Sigmoid colon (tissue), 7 donors: Measurements from ENCODE around the gene SUSD4. TPM values are rescaled to one million over a fixed set of nuclear protein-coding genes. Genes with fewer than 3 reads are reported as not detected.

Source experiments
- DNase-seq: peaks from one replicate; pipeline ENCODE4 v3.0.0-alpha.2; 2019
- H3K27ac ChIP-seq, 4 donors: fragments of 200-600 bp; sonication (generic); one replicate each; pipeline ENCODE4 v1.5.1; 2016 to 2019; ENCODE audit warnings: mild to moderate bottlenecking in 1 of 4
- H3K27me3 ChIP-seq, 3 donors: fragments of 200-600 bp; sonication (generic); one replicate each; pipeline ENCODE4 v1.5.1; 2019; ENCODE audit warnings: mild to moderate bottlenecking in 1 of 3
- H3K36me3 ChIP-seq, 4 donors: fragments of 200-600 bp; sonication (generic); one replicate each; pipeline ENCODE4 v1.5.1; 2016 to 2019
- H3K4me1 ChIP-seq, 4 donors: fragments of 200-600 bp; sonication (generic); one replicate each; pipeline ENCODE4 v1.5.1; 2017 to 2019
- H3K4me3 ChIP-seq, 4 donors: fragments of 200-600 bp; sonication (generic); one replicate each; pipeline ENCODE4 v1.5.1; 2017 to 2019; ENCODE audit warnings: mild to moderate bottlenecking in 2 of 4, moderate library complexity in 1 of 4
- H3K9me3 ChIP-seq, 4 donors: fragments of 200-600 bp in 3 of 4; sonication (generic) in 3 of 4; one replicate each; pipeline versions ENCODE4 v1.5.1 to v1.6.1; 2013 to 2019
- CTCF ChIP-seq, 4 experiments: fragments of 450-650 bp in 3 of 4; fragments of 200-600 bp in 1 of 4; IDR thresholded peaks; one replicate each; pipeline ENCODE4 v1.5.1; 2016 to 2019; ENCODE audit warnings: antibody characterized with exemption in 4 of 4, mild to moderate bottlenecking in 3 of 4, moderate library complexity in 2 of 4
- EP300 ChIP-seq, 4 donors: sonication (generic); formaldehyde crosslinking; IDR thresholded peaks; one replicate each; pipeline ENCODE4 v1.6.1; 2017; ENCODE audit warnings: antibody characterized with exemption in 4 of 4
- POLR2A ChIP-seq, 2 donors: fragments of 450-650 bp; IDR thresholded peaks; one replicate each; pipeline ENCODE4 v1.6.1; 2016; ENCODE audit warnings: antibody characterized with exemption in 2 of 2, mild to moderate bottlenecking in 2 of 2, moderate library complexity in 2 of 2
- POLR2AphosphoS5 ChIP-seq, 4 donors: sonication (generic); formaldehyde crosslinking; IDR thresholded peaks; one replicate each; pipeline ENCODE4 v1.6.1; 2017; ENCODE audit warnings: antibody characterized with exemption in 4 of 4
- WGBS, 2 donors: extraction: QIAGEN DNeasy Blood & Tissue Kit; methylation state at CpG; one replicate each; pipeline ENCODE4 v1.1.7; 2013; 5-methylcytosine and 5-hydroxymethylcytosine counted together
- intact Hi-C: fragments of 100-400 bp; cut with DNase I; formaldehyde crosslinking; loops from one replicate; pipeline ENCODE4 v1.15.1; 2023
- polyA plus RNA-seq, 3 donors: library from polyadenylated mRNA; stranded (reverse); fragments of 200-250 nt; gene quantifications; one replicate each; pipeline ENCODE4 v1.2.3, GENCODE V29; 2013
- total RNA-seq, 4 donors: library from RNA; depleted of rRNA; stranded (reverse); fragments of >200 nt; gene quantifications; one replicate each; pipeline ENCODE4 v1.1.0, GENCODE V29; 2016
- donor health status: healthy with polysubstance abuse.
- donor health status: Bipolar disorder and iron deficiency.
- donor health status: healthy.

Gene SUSD4
- total and polyA plus RNA-seq, 7 donors = 0.57 to 3.9 (median 0.82) TPM; not detected in 1

DNA sequence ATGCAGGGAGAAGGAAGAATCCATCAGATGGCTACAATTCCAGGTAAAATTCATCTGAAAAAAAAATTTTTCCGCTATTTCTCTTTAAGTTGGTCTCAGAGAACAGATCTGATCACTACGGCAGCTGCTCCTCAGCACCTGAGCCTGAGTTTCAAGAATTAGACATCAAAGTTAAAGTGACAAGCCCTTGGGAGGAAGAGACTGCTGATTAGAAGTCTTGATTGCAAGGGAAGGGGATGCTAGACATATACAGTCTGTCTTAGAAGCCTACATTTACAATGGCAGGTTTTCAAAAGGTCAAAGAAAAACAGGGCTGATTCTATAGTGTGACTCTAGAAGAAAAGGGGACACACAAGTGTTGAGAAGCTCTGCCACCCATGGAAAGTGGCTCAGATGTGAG is 48.3 kb downstream of the SUSD4 start:
- H3K9me3 ChIP-seq = no peaks in the 10 kb centered on the region
- peaks cover 0 to 3% (median 0%) of the 10 kb centered on the region in 4 donors for H3K4me1 ChIP-seq
- WGBS, 2 donors = 59 to 94% methylated on average over 2 of the region's 2 CpGs
- TF ChIP-seq POLR2AphosphoS5 (IDR thresholded peaks at IDR 0.05) (no peak), POLR2A (IDR thresholded peaks at IDR 0.05) (no peak), CTCF (IDR thresholded peaks at IDR 0.05) (no peak), EP300 (IDR thresholded peaks at IDR 0.05) (no peak)
- H3K36me3 ChIP-seq = no peaks in the 10 kb centered on the region
- no peaks in the 10 kb centered on the region for H3K27me3 ChIP-seq
- no peak overlapping the region for H3K27ac ChIP-seq
- intact Hi-C loops = no loop called here
- no peak overlapping the region for H3K4me3 ChIP-seq
- no peak for DNase-seq

GRCh38 chr1:223313415-223313754 is 50.6 kb downstream of the SUSD4 start:
- no peaks in the 10 kb centered on the region for H3K27me3 ChIP-seq
- intact Hi-C loops = no loop called here
- no peaks in the 10 kb centered on the region for H3K36me3 ChIP-seq
- H3K4me1 ChIP-seq = peaks cover 0 to 3% (median 0%) of the 10 kb centered on the region in 4 donors
- DNase-seq = no peak
- H3K4me3 ChIP-seq = no peak overlapping the region
- H3K9me3 ChIP-seq = no peaks in the 10 kb centered on the region
- H3K27ac ChIP-seq = no peak overlapping the region
- TF ChIP-seq EP300 (IDR thresholded peaks at IDR 0.05) (no peak), POLR2A (IDR thresholded peaks at IDR 0.05) (no peak), CTCF (IDR thresholded peaks at IDR 0.05) (no peak), POLR2AphosphoS5 (IDR thresholded peaks at IDR 0.05) (no peak)

DNA sequence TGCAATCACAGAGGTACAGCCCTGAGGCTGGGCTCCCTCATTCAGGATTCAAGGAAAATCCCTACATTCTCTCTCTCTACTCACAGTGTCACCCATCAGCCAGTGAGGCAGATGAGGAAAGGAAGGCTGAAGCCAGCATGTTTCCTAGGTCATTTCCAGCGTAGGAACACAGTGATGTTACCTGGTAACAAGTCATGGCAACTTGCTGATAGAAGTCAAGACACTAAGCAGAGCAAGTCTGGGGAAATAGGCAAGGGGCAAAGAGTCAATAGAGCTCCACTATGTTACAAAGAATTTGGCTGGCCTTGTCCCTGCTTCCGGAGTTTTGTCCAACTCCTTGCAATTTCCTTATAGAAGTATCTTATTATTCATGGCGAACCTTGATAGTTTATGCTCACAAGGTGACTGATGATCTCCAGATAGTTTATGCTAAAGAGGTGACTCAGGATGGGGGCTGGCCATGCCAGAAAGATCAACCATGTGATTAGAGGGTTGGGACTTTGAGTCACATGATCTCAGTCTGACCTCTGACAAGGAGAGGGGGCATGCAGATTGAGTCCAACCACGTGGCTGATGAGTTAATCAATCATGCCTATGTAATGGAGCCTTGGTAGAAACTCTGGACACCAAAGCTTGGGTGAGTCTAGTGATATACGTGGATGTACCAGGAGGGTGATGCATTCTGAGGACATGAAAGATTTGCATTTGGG is 51.1 kb downstream of the SUSD4 start:
- intact Hi-C loops = no loop called here
- H3K27ac ChIP-seq = no peak overlapping the region

DNA sequence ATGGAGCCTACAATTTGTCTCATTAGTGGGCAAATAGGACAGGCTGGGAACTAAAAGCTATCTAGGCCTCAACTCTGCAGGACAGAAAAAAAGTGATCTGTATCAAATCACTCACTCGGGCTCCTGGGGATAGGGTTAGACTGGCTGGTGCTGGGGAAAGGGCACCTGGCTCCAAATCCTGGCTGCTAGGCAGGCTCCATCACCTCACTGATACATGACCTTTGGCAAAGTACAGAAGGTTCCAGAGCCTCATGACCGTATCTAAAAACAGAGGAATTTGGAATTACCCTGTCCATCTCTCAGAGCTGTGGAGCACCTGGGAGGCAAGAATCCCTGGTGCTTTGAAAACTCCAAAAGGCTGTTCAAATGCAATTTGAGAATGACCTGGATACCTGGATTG is 51.7 kb downstream of the SUSD4 start:
- H3K36me3 ChIP-seq = no peaks in the 10 kb centered on the region
- no peaks in the 10 kb centered on the region for H3K9me3 ChIP-seq
- no peak for TF ChIP-seq POLR2A (IDR thresholded peaks at IDR 0.05)
- no peak for TF ChIP-seq POLR2AphosphoS5 (IDR thresholded peaks at IDR 0.05)
- no peak for TF ChIP-seq CTCF (IDR thresholded peaks at IDR 0.05)
- no peak for TF ChIP-seq EP300 (IDR thresholded peaks at IDR 0.05)
- H3K27me3 ChIP-seq = no peaks in the 10 kb centered on the region
- H3K4me1 ChIP-seq = peaks cover 0 to 3% (median 0%) of the 10 kb centered on the region in 4 donors
- H3K27ac ChIP-seq = no peak overlapping the region
- no peak overlapping the region for H3K4me3 ChIP-seq
- intact Hi-C loops = no loop called here
- no peak for DNase-seq
- WGBS, 2 donors = 87 to 88% methylated on average over 2 of the region's 2 CpGs

More for the DNA sequence above, 51.1 kb downstream of the SUSD4 start:
- 42 to 67% methylated on average over 5 of the region's 5 CpGs for WGBS, 2 donors
- Histone ChIP-seq H3K9me3 (no peaks in the 10 kb centered on the region), H3K4me3 (no peak overlapping the region), H3K4me1 (peaks cover 0 to 3% (median 0%) of the 10 kb centered on the region in 4 donors), H3K27me3 (no peaks in the 10 kb centered on the region), H3K36me3 (no peaks in the 10 kb centered on the region)
- DNase-seq = no peak
- TF ChIP-seq POLR2A (IDR thresholded peaks at IDR 0.05) (no peak), EP300 (IDR thresholded peaks at IDR 0.05) (no peak), POLR2AphosphoS5 (IDR thresholded peaks at IDR 0.05) (no peak), CTCF (IDR thresholded peaks at IDR 0.05) (no peak)

DNA sequence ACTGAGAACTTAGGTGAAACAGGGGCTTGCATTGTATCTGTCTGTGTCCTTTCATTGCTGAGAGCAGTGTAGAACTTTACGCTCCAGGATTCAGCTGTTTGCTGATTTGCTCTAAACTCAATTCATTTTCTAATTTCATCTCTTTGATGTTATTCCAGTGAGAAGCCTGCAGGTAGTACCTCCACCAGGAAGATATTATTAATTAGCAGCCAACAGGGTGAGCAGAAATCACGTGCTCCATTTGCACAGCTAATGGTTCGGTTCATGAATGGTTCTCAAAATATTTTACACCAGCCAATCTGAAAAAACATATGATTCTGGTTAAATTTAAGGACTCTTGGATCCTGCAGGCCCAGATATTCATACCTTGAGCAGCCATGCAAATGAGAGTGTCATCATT is 52.1 kb downstream of the SUSD4 start:
- H3K27ac ChIP-seq = no peak overlapping the region
- no peaks in the 10 kb centered on the region for H3K9me3 ChIP-seq
- no peaks in the 10 kb centered on the region for H3K27me3 ChIP-seq
- intact Hi-C loops = no loop called here
- H3K4me3 ChIP-seq = no peak overlapping the region
- peaks cover 0 to 3% (median 0%) of the 10 kb centered on the region in 4 donors for H3K4me1 ChIP-seq
- DNase-seq = no peak
- TF ChIP-seq CTCF (IDR thresholded peaks at IDR 0.05) (no peak), POLR2AphosphoS5 (IDR thresholded peaks at IDR 0.05) (no peak), POLR2A (IDR thresholded peaks at IDR 0.05) (no peak), EP300 (IDR thresholded peaks at IDR 0.05) (no peak)
- H3K36me3 ChIP-seq = no peaks in the 10 kb centered on the region
- 89 to 90% methylated on average over 3 of the region's 3 CpGs for WGBS, 2 donors
